SIG-M5 treated with dmso at 0.1 percent for 504 hours (cell line): ENCODE results near the gene SNX8.
"Not testable (repeated sequence)": the region's sequence is repeated elsewhere in the genome, so short reads cannot be mapped to it uniquely, and the experiment has no call there.

Experiments
- DNase-seq: peaks from one replicate; lab custom pipeline; 2025; ENCODE audit not compliant: unreplicated experiment; lab: John Stamatoyannopoulos, UW

The SNX8 gene

DNA sequence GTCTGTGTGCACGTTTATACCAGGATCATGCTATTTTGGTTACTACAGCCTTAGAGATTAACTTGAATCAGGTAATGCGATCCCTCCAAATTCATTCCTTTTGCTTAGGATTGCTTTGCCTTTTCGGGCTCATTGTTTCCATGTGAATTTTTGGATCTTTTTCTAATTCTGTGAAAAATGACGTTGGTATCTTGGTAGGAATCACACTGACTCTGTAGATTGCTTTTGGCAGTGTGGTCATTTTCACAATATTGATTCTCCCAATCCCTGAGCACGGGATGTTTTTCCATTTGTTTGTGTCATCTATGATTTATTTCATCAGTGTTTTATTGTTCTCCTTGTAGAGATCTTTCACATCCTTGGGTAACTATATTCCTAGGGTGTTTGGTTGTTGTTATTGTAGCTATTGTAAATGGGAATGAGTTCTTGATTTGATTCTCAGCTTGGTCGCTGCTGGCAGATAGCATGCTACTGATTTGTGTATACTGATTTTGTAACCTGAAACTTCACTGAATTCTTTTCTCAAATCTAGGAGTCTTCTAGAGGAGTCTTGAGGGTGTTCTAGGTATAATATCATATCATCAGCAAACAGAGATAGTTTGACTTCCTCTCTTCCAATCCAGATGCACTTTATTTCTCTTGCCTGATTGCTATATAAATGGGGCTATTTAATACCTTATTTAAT is 18.2 kb downstream of the SNX8 start:
- DNase-seq, result no peak

DNA sequence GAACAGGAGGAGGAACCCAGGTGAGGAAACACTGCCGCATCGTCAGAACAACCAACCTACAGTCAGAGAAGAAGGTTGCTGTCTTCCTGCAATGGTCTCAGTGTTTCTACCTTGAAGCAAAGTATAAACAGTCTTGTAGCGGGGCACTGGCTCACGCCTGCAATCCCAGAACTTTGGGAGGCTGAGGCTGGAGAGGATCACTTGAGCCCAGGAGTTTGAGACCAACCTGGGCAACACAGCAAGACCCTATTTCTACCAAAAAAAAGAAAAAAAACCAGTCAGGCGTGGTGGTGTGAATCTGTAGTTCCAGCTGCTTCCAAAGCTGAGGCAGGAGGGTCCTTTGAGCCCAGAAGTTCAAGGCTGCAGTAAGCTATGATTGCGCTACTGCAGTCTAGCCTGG is 23.4 kb downstream of the SNX8 start:
- no peak for DNase-seq

DNA sequence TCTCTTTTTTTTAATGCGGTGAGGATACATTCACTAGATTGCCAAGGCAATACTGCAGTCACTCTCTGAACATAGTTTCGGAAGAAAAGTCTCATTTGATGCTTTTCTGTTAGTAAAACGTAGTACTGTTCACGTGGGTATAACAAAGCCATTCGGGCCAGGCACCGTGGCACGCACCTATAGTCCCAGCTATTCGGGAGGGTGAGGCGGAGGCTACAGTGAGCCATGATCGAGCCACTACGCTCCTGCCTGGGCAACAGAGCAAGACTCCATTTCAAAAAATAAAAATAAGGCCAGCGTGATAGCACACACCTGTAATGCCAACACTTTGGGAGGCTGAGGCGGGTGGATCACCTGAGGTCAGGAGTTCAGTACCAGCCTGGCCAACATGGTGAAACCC is 24.6 kb downstream of the SNX8 start:
- DNase-seq, result no peak

DNA sequence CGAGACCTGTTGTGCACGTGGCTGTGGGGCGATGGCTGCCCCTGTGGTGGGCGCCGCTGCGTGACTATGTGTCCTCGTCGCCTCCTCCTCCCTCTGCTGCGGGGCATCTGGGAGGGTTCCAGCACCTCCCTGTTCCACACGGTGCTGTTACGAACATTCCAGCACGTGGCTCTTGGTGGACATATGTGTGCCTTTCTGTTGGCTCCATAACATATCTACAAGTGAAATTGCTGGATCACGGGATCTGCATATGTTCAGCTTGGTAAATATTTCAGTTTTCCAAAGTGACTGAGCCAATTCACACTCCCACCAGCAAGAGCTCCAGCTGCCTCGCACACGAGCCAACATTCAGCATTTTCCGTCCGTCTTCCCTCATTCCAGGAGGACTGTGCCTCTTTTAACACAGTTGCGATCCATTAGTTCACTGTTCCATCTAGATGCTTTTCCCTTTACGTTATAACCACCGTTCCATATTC is 25.1 kb downstream of the SNX8 start:
- no peak for DNase-seq

DNA sequence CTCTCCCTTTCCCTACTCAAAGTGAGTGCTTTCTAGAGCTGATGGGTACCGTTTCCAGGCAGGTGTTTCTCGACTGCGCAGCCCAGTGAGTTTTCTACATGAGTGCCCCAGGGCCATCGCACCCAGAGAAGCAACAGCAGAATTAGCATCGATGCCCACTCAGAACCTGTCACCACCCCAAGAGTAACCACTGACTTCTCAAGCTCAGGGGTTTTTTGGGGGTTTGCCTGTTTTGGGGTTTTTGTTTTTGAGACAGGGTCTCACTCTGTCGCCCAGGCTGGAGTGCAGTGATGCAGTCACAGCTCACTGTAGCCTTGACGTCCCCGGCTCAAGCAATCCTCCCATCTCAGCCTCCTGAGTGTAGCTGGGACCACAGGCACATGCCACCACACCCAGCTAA is 25.7 kb downstream of the SNX8 start:
- DNase-seq, result no peak

DNA sequence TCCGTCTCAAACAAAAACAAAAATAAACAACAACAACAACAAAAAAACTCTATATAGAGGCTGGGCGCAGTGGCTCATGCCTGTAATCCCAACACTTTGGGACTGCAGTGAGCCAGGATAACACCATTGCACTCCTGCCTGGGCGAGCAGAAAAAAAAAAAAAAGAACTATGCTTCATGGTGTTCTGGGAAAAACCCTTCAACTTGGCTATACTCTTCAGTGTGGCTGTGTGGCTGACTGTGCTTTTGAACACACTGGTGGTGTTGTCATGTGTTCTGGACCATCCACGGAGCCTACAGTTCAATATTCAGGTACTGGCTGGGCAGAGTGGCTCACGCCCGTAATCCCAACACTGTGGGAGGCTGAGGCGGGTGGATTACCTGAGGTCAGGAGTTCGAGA is 26.5 kb downstream of the SNX8 start:
- DNase-seq, result no peak

DNA sequence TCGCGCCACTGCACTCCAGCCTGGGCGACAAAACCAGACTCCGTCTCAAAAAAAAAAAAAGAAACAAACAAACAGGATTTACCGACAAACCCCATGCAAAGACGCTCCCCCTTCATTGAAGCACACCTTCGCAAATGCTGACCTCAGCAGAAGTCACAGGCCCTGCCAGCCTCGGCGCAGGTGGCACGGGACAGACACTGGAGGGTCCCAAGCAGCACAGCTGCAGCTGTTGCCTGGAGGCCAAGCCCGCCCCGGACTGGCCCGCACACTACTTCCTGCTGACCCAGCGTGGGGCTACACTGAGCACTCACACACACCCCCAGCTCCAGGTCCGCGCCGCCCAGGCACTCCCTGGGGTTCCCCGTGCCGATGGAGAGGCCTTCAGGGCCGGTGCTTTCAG is 31.2 kb downstream of the SNX8 start:
- DNase-seq, result no peak

DNA sequence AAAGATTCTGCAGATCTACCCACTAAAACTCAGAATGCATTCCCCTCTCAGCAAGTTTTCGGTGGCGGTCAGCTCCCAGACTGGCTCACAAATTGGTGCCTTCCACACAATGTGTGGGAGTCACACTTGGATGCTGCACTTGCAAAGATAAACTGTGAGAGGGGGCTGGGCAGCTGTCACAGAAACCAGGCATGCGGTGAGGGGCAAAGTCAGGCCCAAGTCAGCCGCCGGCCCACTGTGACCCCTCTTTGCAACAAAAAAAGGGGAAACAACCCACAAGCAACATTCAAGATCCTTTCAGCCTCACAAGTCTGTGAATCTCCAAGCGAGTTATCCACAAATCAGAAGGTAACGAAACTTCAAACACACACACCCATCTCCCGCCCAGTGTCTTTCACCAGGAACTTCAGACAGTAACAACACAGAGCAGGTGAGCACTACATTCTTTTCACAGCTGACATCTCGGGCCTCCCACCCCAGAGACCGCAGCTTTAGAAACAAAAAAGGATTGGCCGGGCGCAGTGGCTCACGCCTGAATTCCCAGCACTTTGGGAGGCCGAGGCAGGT is 32.0 kb downstream of the SNX8 start:
- DNase-seq, result no peak

DNA sequence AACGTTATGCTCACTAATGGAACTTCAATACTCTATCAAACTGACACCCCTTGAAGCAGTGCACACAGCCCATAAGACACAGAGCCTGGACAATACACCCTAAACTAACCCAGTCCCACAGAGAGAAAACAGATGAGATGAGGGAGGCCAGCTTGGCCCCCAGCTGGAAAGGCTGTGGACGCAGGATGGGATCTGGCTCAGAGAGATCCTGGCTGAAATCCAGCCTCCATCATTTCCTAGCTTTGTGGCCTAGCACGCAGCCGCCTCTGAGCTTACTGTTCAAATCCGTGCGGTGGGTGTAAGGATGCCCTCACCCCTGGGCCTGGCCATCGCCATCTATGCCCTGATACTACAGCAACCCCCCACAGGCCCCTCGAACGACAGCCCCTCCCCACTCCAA is 32.7 kb downstream of the SNX8 start:
- DNase-seq, result no peak

DNA sequence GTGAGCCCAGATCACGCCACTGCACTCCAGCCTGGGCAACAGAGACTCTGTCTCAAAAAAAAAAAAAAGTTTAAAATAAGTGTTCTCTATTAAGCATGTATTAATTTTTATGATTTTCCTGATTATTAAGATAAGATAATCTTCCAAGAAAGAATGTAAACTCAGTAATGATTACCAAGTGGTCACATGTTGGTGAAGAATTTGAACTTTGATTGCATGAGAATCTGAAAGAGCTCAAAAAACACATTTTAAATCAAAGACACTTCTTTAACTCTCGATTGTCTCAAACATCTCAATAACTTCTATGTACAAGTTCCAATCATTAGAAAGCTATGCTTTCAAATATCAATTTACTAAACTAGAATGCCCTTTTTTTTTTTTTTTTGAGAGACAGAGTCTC is 33.8 kb downstream of the SNX8 start:
- DNase-seq, result no peak

DNA sequence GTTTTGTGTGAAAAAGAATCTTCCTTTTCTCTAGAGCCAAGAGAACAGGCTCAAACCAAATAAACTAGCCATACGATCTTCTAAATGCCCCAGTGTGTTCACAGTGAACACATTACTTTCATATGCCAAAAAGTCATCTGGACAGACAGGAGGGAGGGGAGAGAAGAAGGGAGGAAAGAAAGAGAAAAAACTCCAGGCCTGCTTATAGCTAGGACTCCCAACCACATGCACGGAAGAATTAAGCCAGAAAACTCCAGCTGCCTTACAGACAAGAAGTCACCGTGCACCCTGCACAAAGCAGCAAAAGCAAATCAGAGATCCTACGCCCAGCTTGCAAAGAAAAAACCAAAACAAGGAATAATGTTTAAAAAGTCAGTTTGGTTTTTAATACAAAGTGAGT is 34.3 kb downstream of the SNX8 start:
- DNase-seq, result no peak

DNA sequence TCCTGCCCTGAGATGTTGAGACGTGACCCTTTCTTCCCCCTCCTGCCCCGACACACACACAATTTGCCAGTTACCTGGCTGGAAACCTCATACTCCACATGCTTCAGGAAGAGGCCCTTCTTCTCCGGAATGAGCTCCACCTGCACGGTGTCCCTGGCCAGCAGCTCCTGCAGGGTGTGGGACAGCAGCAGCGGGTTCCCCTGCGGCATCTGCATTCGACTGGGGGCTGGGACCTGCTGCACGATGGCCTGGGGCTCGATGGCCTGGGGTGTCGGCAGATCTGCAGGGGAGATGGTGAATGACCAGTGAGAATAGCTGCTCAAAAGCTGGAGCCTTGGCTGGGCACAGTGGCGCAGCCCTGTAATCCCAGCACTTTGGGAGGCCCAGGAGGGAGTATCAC is 36.2 kb downstream of the SNX8 start:
- DNase-seq, result no peak

DNA sequence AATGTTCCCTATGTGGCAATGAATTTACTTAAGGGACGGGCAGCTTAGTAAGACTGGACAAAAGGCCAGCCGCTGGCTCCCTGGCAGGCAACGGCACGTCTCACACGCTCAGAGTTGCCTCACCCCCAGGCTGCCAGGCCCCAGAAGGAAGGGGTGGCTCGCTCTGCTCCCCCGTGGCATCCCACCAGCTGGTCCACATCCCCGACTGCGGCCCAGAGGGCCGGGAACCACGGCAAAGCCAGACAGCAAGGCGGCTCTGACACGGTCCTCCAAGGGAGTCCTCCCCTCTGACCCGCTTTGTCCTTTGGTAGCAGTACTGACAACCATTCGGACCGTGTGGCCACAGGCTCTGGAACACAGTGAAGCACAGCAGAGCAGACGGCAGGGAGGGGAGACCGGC is 38.1 kb downstream of the SNX8 start:
- DNase-seq, result no peak

DNA sequence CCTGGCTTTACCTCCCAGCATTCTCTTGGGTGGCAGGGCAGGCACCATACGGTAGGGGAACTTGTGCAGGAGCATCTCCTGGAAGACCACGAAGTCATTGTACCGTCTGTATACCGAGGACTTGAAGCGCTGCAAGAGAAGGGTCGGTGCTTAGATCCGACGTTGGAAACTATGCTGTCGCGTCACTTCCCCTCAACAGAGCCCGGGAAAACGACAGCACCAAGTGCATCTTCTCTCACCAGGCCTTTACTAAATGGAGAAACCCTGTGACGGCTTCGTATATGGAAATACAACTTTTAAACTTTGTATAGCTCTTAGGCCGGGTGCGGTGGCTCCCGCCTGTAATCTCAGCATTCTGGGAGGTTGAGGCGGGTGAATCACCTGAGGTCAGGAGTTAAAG is 39.1 kb downstream of the SNX8 start:
- no peak for DNase-seq

DNA sequence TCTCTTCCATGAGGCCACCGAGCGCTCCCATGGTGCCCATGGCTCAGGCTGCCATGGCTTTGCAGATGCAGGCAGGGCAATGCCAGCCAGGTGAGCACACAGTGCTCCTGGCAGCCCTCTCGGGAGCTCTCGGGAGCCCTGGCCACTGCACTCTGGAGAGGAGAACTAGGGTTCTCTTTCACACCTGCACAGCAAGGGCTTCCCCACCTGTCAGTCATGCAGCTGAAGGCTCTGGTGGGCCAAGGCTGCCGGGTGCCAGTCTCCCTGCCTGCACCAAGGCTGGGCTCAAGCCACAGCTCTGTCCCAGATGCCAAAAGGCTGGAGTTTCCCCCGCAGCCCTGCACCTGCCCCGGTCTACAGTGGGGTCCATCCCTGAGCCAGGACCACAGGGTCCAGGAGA is 39.6 kb downstream of the SNX8 start:
- DNase-seq, result no peak

DNA sequence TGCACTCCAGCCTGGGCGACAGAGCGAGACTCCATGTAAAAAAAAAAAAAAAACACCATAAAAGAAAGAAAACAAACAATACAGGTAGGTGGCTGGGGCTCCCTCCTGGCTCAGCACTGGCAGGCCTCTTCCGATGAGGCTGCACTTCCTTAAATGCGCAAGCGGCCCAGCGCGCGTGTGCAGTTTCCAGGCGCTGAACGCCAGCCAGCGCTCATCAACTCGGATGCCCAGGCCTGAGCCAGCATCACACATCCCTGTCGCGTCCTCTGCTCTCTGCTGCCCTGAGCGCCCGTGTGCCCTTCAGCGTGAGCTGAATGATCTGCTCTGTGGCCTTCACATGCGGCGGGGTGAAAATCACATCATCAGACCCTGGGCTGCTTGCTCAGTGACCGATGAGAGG is 40.4 kb downstream of the SNX8 start:
- DNase-seq, result no peak

DNA sequence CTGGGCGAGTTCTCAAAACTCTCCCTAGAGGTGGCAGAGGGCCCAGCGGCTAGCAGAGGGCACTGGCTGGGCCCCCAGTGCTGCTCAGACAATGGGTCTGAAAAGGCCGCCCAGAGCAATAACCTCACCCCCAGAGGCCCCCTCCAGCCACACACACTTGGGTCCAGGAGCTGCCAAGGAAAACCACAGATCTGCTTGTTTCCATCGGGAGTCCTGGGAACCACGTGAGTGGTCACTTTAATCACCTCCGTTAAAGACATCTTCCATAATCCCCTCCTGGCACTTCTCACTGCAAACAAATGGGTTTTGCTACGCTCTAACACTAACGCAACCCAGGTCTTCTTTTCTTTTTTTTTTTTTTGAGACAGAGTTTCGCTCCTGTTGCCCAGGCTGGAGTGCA is 42.2 kb downstream of the SNX8 start:
- no peak for DNase-seq

DNA sequence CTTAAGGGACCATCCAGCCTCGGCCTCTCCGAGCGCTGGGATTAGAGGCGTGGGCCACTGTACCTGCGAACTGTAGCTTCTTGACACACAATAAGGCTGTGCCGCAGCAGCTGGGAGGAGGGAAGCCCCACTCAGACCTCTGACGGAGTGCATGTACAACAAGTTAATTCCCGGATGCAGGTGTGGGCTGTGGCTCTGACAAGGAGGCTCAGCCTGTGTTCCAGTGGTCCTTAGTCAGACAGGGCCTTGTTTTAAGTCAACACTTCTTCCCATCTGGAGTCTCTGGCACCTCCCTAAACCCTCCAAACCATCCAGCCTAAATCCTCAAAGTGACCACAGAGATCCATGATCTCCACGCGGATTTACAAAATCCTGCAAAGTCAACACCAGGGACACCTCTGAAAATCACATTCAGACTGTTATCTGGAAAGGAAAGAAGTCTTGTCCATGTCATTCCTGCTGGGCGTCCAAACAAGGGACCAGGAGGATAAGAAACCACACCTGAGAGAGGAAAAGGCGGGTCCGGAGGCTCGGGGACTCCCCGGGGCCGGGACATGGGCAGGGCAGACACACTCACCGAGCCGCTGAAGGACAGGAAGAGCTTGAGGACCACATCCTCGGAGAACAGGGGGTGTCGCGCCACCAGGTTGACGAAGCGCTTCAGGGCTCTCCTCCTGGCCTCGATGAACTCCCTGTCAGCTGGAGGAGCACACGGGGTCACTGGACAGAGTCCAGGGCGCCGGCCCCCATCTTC is 42.8 kb downstream of the SNX8 start:
- no peak for DNase-seq

DNA sequence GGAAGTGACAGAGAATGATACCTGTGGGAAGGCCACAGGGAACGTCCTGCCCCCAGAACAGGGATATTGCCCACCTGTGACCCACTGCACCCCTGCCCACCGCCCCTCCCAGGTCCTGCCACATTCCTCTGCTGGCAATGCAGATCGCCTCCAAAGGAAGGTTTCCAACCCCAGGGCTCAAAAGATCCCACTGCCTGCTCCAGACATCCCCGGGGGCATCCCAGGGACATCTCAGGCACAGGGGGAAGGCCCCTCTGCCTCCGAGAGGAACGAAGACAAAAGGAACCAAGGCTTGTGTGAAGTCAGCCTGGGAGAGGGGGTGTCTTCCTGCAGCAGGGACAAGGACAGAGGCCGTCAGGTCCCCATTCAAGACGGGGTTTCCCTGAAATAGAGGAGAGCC is 43.7 kb downstream of the SNX8 start:
- DNase-seq, result no peak

DNA sequence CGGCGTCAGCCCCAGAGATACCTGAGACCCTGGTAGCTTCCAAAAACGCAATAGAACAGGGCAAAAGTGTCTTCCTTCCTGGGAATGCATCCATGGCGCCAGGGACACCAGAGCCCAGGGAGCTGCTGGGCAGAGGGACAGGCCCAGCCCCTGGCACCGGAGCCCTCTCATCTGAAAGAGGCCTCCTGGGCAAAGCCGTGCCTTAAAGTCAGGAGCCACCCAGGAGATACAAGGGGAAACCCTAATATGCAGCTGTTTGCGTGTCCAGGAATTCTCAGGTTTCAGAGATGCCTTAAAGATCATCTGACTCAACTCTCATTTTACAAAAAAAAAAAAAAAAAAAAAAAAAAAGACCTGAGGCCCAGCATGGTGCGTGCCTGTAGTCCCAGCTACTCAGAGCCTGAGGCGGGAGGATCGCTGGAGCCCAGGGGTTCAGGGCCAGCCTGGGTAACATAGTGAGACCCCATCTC is 44.2 kb downstream of the SNX8 start:
- no peak for DNase-seq

DNA sequence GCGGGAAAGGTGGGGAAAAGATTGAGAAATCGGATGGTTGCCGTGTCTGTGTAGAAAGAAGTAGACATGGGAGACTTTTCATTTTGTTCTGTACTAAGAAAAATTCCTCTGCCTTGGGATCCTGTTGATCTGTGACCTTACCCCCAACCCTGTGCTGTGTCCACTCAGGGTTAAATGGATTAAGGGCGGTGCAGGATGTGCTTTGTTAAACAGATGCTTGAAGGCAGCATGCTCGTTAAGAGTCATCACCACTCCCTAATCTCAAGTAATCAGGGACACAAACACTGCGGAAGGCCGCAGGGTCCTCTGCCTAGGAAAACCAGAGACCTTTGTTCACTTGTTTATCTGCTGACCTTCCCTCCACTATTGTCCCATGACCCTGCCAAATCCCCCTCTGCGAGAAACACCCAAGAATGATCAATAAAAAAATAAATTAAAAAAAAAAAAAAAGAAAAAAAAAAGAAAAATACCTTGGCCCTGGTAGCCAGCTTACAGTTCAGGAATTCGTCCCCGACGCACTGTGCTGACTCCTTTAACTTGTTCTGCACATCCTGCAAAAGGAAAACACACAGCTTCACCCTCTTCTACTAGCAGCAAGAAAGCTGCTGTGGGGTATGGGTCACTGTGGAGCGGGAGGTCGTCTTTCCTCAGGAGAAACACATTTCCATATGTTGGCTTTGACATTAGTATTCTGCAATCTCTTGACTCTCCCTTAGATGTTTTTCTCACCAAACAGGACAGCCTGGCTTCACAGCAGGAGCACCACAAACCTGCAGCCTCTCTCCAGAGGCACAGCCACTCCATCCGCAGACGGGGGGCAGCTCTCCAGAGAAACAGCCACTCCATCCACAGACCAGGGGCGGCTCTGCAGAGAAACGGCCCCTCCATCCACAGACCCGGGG is 44.9 kb downstream of the SNX8 start:
- not testable (repeated sequence) for DNase-seq
